WTC11 (cell line): ENCODE data around the gene TMEM151A. TPM values are rescaled to one million over a fixed set of nuclear protein-coding genes. Genes with fewer than 3 reads are reported as not detected.

Experiments
- FOXP4 ChIP-seq: sonication (generic); formaldehyde crosslinking; IDR thresholded peaks from 2 replicates; pipeline ENCODE4 v1.8.0; 2022; ENCODE audit warnings: mild to moderate bottlenecking, missing genetic modification reagents
- GABPB1 ChIP-seq: sonication (generic); formaldehyde crosslinking; IDR thresholded peaks from 2 replicates; pipeline ENCODE4 v1.8.1; 2023; ENCODE audit warnings: mild to moderate bottlenecking, missing genetic modification reagents
- IRF2 ChIP-seq: sonication (generic); formaldehyde crosslinking; IDR thresholded peaks from 2 replicates; pipeline ENCODE4 v1.8.0; 2022; ENCODE audit warnings: low read depth, missing genetic modification reagents, borderline replicate concordance
- JAZF1 ChIP-seq: fragments of 250-450 bp; sonication (Bioruptor Pico); IDR thresholded peaks from 2 replicates; pipeline ENCODE4 v1.9.0; 2021; ENCODE audit warnings: moderate library complexity, mild to moderate bottlenecking, inconsistent platforms
- MYBL2 ChIP-seq: sonication (generic); formaldehyde crosslinking; IDR thresholded peaks from 2 replicates; pipeline ENCODE4 v1.8.1; 2023; ENCODE audit warnings: mild to moderate bottlenecking, moderate library complexity, missing genetic modification reagents
- RORB ChIP-seq: fragments of 250-450 bp; sonication (Bioruptor Pico); IDR thresholded peaks from 2 replicates; pipeline ENCODE4 v1.9.0; 2021; ENCODE audit warnings: mild to moderate bottlenecking
- SMAD3 ChIP-seq: sonication (generic); formaldehyde crosslinking; IDR thresholded peaks from 2 replicates; pipeline ENCODE4 v1.8.0; 2022; ENCODE audit warnings: missing genetic modification reagents, mild to moderate bottlenecking, borderline replicate concordance
- SP1 ChIP-seq: sonication (generic); formaldehyde crosslinking; conservative IDR thresholded peaks from 2 replicates; pipeline ENCODE4 v1.8.1; 2022; ENCODE audit warnings: missing genetic modification reagents
- TP53 ChIP-seq: sonication (generic); formaldehyde crosslinking; IDR thresholded peaks from 2 replicates; pipeline ENCODE4 v1.8.1; 2023; ENCODE audit warnings: mild to moderate bottlenecking, missing genetic modification reagents
- USF2 ChIP-seq: sonication (generic); formaldehyde crosslinking; IDR thresholded peaks from 2 replicates; pipeline ENCODE4 v1.8.1; 2023; ENCODE audit warnings: mild to moderate bottlenecking, missing genetic modification reagents, moderate library complexity
- ZBTB21 ChIP-seq: sonication (generic); formaldehyde crosslinking; IDR thresholded peaks from 2 replicates; pipeline ENCODE4 v1.8.1; 2023; ENCODE audit warnings: mild to moderate bottlenecking, missing genetic modification reagents, borderline replicate concordance
- ZBTB43 ChIP-seq: sonication (generic); formaldehyde crosslinking; IDR thresholded peaks from 2 replicates; pipeline ENCODE4 v1.8.1; 2023; ENCODE audit warnings: mild to moderate bottlenecking, missing genetic modification reagents
- ZNF232 ChIP-seq: sonication (generic); formaldehyde crosslinking; IDR thresholded peaks from 2 replicates; pipeline ENCODE4 v1.8.0; 2022; ENCODE audit warnings: mild to moderate bottlenecking, missing genetic modification reagents
- total RNA-seq: library from RNA; stranded (reverse); gene quantifications from 3 replicates; pipeline ENCODE4 v1.2.3, GENCODE V29; 2021
- TF ChIP-seq, protein P1 (sequence below): fragments of 250-450 bp; sonication (Bioruptor Pico); IDR thresholded peaks from 2 replicates; pipeline ENCODE4 v2.1.2; 2022; ENCODE audit warnings: mild to moderate bottlenecking, moderate library complexity
- TF ChIP-seq, protein P2 (sequence below): sonication (generic); formaldehyde crosslinking; IDR thresholded peaks from 2 replicates; pipeline ENCODE4 v1.8.0; 2022; ENCODE audit warnings: missing genetic modification reagents
- TF ChIP-seq, protein P3 (sequence below): sonication (generic); formaldehyde crosslinking; IDR thresholded peaks from 2 replicates; pipeline ENCODE4 v1.8.0; 2022; ENCODE audit warnings: mild to moderate bottlenecking, missing genetic modification reagents
- TF ChIP-seq, protein P4 (sequence below): sonication (generic); formaldehyde crosslinking; IDR thresholded peaks from 2 replicates; pipeline ENCODE4 v1.8.1; 2022; ENCODE audit warnings: mild to moderate bottlenecking, missing genetic modification reagents, moderate library complexity, borderline replicate concordance
- TF ChIP-seq, protein P5 (sequence below): sonication (generic); formaldehyde crosslinking; IDR thresholded peaks from 2 replicates; pipeline ENCODE4 v1.8.0; 2023; ENCODE audit warnings: missing genetic modification reagents, mild to moderate bottlenecking, borderline replicate concordance
- TF ChIP-seq, protein P6 (sequence below): sonication (generic); formaldehyde crosslinking; IDR thresholded peaks from 2 replicates; pipeline ENCODE4 v1.8.1; 2022; ENCODE audit warnings: low read depth, missing genetic modification reagents, borderline replicate concordance

TMEM151A gene
- total RNA-seq, 1 experiment from 2014 or later = 2.2 TPM

DNA sequence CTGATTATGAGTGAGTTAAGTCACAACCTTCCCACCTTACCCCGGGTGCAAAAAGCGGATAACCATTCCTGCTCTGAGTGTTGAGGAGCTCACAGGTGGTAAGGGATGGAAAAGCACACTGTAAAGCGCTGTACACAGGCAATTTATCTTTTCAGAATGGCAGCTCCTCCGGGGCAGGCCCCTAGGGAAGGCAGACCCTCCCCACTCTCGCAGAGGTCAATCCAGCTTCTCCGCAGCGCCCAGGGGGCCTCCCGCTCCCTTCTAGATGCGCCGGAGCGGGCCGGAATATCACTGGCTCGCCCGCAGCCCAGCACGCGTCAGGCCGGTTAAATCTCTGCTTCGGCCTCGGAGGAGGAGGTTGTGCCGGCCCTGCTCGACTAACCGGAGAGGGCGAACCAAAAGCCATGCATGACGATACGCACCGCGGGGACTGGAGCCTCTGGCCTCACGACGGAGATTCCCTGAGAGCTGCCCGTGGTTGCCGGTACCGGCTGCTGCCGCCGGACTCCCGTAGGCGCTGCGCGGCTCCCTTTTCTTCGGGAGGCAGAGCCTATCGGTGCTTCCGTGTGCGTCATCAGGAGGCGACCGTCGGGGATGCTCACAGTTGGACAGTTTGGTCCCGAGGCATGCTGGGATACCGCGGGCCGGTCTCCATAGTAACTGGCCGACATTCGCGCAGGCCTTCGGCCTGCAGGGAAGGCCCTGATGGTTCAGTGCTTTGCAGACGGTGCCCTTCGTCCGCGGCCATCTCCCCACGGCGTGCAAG is 53.0 kb downstream of the TMEM151A start, which contains the start of gene BRMS1 (continued):
- TF ChIP-seq JAZF1 (no peak), ZBTB21 (0 out of 2 replicates have a peak, but pooled peaks have one; percentile 74), IRF2 (CRISPR knock-in tag) (no peak), MYBL2 (no peak), ZBTB43 (CRISPR knock-in tag) (no peak), FOXP4 (CRISPR knock-in tag) (peak; percentile 86; the same call in 1 of the 2 replicates), SP1 (CRISPR knock-in tag) (peak; percentile 85), ZNF232 (CRISPR knock-in tag) (0 out of 2 replicates have a peak, but pooled peaks have one; percentile 43), GABPB1 (no peak), SMAD3 (CRISPR knock-in tag) (peak; percentile 74), USF2 (CRISPR knock-in tag) (no peak), RORB (no peak), TP53 (CRISPR knock-in tag) (0 out of 2 replicates have a peak, but pooled peaks have one; percentile 45)
- TF ChIP-seq, protein P1, sequence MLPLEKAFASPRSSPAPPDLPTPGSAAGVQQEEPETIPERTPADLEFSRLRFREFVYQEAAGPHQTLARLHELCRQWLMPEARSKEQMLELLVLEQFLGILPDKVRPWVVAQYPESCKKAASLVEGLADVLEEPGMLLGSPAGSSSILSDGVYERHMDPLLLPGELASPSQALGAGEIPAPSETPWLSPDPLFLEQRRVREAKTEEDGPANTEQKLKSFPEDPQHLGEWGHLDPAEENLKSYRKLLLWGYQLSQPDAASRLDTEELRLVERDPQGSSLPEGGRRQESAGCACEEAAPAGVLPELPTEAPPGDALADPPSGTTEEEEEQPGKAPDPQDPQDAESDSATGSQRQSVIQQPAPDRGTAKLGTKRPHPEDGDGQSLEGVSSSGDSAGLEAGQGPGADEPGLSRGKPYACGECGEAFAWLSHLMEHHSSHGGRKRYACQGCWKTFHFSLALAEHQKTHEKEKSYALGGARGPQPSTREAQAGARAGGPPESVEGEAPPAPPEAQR (CRISPR knock-in tag) = no peak
- TF ChIP-seq, protein P2, sequence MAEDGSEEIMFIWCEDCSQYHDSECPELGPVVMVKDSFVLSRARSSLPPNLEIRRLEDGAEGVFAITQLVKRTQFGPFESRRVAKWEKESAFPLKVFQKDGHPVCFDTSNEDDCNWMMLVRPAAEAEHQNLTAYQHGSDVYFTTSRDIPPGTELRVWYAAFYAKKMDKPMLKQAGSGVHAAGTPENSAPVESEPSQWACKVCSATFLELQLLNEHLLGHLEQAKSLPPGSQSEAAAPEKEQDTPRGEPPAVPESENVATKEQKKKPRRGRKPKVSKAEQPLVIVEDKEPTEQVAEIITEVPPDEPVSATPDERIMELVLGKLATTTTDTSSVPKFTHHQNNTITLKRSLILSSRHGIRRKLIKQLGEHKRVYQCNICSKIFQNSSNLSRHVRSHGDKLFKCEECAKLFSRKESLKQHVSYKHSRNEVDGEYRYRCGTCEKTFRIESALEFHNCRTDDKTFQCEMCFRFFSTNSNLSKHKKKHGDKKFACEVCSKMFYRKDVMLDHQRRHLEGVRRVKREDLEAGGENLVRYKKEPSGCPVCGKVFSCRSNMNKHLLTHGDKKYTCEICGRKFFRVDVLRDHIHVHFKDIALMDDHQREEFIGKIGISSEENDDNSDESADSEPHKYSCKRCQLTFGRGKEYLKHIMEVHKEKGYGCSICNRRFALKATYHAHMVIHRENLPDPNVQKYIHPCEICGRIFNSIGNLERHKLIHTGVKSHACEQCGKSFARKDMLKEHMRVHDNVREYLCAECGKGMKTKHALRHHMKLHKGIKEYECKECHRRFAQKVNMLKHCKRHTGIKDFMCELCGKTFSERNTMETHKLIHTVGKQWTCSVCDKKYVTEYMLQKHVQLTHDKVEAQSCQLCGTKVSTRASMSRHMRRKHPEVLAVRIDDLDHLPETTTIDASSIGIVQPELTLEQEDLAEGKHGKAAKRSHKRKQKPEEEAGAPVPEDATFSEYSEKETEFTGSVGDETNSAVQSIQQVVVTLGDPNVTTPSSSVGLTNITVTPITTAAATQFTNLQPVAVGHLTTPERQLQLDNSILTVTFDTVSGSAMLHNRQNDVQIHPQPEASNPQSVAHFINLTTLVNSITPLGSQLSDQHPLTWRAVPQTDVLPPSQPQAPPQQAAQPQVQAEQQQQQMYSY (CRISPR knock-in tag) = no peak
- TF ChIP-seq, protein P3, sequence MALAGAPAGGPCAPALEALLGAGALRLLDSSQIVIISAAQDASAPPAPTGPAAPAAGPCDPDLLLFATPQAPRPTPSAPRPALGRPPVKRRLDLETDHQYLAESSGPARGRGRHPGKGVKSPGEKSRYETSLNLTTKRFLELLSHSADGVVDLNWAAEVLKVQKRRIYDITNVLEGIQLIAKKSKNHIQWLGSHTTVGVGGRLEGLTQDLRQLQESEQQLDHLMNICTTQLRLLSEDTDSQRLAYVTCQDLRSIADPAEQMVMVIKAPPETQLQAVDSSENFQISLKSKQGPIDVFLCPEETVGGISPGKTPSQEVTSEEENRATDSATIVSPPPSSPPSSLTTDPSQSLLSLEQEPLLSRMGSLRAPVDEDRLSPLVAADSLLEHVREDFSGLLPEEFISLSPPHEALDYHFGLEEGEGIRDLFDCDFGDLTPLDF = no peak
- TF ChIP-seq, protein P4, sequence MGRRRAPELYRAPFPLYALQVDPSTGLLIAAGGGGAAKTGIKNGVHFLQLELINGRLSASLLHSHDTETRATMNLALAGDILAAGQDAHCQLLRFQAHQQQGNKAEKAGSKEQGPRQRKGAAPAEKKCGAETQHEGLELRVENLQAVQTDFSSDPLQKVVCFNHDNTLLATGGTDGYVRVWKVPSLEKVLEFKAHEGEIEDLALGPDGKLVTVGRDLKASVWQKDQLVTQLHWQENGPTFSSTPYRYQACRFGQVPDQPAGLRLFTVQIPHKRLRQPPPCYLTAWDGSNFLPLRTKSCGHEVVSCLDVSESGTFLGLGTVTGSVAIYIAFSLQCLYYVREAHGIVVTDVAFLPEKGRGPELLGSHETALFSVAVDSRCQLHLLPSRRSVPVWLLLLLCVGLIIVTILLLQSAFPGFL (CRISPR knock-in tag) = no peak
- TF ChIP-seq, protein P5, sequence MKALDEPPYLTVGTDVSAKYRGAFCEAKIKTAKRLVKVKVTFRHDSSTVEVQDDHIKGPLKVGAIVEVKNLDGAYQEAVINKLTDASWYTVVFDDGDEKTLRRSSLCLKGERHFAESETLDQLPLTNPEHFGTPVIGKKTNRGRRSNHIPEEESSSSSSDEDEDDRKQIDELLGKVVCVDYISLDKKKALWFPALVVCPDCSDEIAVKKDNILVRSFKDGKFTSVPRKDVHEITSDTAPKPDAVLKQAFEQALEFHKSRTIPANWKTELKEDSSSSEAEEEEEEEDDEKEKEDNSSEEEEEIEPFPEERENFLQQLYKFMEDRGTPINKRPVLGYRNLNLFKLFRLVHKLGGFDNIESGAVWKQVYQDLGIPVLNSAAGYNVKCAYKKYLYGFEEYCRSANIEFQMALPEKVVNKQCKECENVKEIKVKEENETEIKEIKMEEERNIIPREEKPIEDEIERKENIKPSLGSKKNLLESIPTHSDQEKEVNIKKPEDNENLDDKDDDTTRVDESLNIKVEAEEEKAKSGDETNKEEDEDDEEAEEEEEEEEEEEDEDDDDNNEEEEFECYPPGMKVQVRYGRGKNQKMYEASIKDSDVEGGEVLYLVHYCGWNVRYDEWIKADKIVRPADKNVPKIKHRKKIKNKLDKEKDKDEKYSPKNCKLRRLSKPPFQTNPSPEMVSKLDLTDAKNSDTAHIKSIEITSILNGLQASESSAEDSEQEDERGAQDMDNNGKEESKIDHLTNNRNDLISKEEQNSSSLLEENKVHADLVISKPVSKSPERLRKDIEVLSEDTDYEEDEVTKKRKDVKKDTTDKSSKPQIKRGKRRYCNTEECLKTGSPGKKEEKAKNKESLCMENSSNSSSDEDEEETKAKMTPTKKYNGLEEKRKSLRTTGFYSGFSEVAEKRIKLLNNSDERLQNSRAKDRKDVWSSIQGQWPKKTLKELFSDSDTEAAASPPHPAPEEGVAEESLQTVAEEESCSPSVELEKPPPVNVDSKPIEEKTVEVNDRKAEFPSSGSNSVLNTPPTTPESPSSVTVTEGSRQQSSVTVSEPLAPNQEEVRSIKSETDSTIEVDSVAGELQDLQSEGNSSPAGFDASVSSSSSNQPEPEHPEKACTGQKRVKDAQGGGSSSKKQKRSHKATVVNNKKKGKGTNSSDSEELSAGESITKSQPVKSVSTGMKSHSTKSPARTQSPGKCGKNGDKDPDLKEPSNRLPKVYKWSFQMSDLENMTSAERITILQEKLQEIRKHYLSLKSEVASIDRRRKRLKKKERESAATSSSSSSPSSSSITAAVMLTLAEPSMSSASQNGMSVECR (CRISPR knock-in tag) = peak; percentile 95; the same call in 1 of the 2 replicates
- TF ChIP-seq, protein P6, sequence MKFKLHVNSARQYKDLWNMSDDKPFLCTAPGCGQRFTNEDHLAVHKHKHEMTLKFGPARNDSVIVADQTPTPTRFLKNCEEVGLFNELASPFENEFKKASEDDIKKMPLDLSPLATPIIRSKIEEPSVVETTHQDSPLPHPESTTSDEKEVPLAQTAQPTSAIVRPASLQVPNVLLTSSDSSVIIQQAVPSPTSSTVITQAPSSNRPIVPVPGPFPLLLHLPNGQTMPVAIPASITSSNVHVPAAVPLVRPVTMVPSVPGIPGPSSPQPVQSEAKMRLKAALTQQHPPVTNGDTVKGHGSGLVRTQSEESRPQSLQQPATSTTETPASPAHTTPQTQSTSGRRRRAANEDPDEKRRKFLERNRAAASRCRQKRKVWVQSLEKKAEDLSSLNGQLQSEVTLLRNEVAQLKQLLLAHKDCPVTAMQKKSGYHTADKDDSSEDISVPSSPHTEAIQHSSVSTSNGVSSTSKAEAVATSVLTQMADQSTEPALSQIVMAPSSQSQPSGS (CRISPR knock-in tag) = no peak
